Esophagus muscularis mucosa (tissue), 4 donors: Measurements from ENCODE around the gene ATXN2. TPM values are rescaled to one million over a fixed set of nuclear protein-coding genes. Genes with fewer than 3 reads are reported as not detected.

Experiments used
- DNase-seq: peaks from one replicate; pipeline ENCODE4 v3.0.0-alpha.2; 2017; ENCODE audit errors: extremely low spot score
- H3K27ac ChIP-seq, 4 donors: fragments of 200-600 bp; sonication (generic); replicated peaks in 1 of 4; 1 replicate in 3 of 4; 2 replicates in 1 of 4; pipeline ENCODE4 v1.5.1; 2016 to 2019; ENCODE audit warnings: mild to moderate bottlenecking in 1 of 4
- H3K27me3 ChIP-seq, 4 donors: fragments of 200-600 bp; sonication (generic); one replicate each; pipeline versions ENCODE4 v1.5.1 to v1.6.0; 2016 to 2019
- H3K36me3 ChIP-seq, 4 donors: fragments of 200-600 bp; sonication (generic); one replicate each; pipeline ENCODE4 v1.5.1; 2016 to 2019
- H3K4me1 ChIP-seq, 4 donors: fragments of 200-600 bp; sonication (generic); one replicate each; pipeline ENCODE4 v1.5.1; 2016 to 2019
- H3K4me3 ChIP-seq, 4 donors: fragments of 200-600 bp; sonication (generic); 1 replicate in 2 of 4; 2 replicates in 2 of 4; pipeline ENCODE4 v1.5.1; 2016 to 2019; ENCODE audit warnings: mild to moderate bottlenecking in 4 of 4, moderate library complexity in 1 of 4
- H3K9me3 ChIP-seq, 4 donors: fragments of 200-600 bp; sonication (generic); 1 replicate in 3 of 4; 2 replicates in 1 of 4; pipeline ENCODE4 v1.5.1; 2016 to 2019
- CTCF ChIP-seq, 3 experiments: fragments of 200-600 bp in 2 of 3; fragments of 450-650 bp in 1 of 3; sonication (generic) in 2 of 3; IDR thresholded peaks; one replicate each; pipeline ENCODE4 v1.5.1; 2017 to 2019; ENCODE audit warnings: antibody characterized with exemption in 3 of 3, mild to moderate bottlenecking in 2 of 3, moderate library complexity in 1 of 3
- EP300 ChIP-seq: sonication (generic); formaldehyde crosslinking; IDR thresholded peaks from one replicate; pipeline ENCODE4 v1.6.1; 2017; ENCODE audit warnings: antibody characterized with exemption
- POLR2A ChIP-seq: fragments of 450-650 bp; IDR thresholded peaks from one replicate; pipeline ENCODE4 v1.6.1; 2017; ENCODE audit warnings: antibody characterized with exemption, moderate library complexity, mild to moderate bottlenecking, low read depth
- POLR2AphosphoS5 ChIP-seq, 2 donors: sonication (generic); formaldehyde crosslinking; IDR thresholded peaks; one replicate each; pipeline ENCODE4 v1.6.1; 2017; ENCODE audit warnings: antibody characterized with exemption in 2 of 2
- WGBS: methylation state at CpG from one replicate; pipeline ENCODE4 v1.1.5; 2018; 5-methylcytosine and 5-hydroxymethylcytosine counted together
- intact Hi-C: fragments of 100-400 bp; cut with DNase I; formaldehyde crosslinking; loops from one replicate; pipeline ENCODE4 v1.15.1; 2023
- total RNA-seq, 4 donors: library from RNA; depleted of rRNA; stranded (reverse); fragments of >200 nt; gene quantifications; one replicate each; pipeline versions ENCODE4 v1.1.0 to v1.2.1, GENCODE V29; 2016

Gene ATXN2
- total RNA-seq, 4 donors from 2014 or later, result 32.0 to 57.3 (median 52.0) TPM

- no peak for DNase-seq
- Histone ChIP-seq H3K27me3 (no peaks in the 10 kb centered on the region), H3K36me3 (peaks cover 0 to 68% (median 44%) of the 10 kb centered on the region in 4 donors), H3K4me1 (peaks cover 72 to 95% (median 90%) of the 10 kb centered on the region in 4 donors), H3K9me3 (no peaks in the 10 kb centered on the region), H3K27ac (peak overlapping the region; percentile 15 to 57 (median 40)), H3K4me3 (no peak overlapping the region)
- 87% methylated on average over 7 of the region's 7 CpGs for WGBS
- intact Hi-C loops, result no loop called here
- no peak for TF ChIP-seq CTCF (IDR thresholded peaks at IDR 0.05)
- no peak for TF ChIP-seq POLR2AphosphoS5 (IDR thresholded peaks at IDR 0.05)
- no peak for TF ChIP-seq EP300
- no peak for TF ChIP-seq POLR2A
Measured at GRCh38 chr12:111443086-111443485, 156.0 kb downstream of the ATXN2 start.

- peaks cover 77 to 95% (median 91%) of the 10 kb centered on the region in 4 donors for H3K4me1 ChIP-seq
- TF ChIP-seq CTCF (IDR thresholded peaks at IDR 0.05) (no peak), POLR2AphosphoS5 (IDR thresholded peaks at IDR 0.05) (no peak), POLR2A (no peak)
- no peaks in the 10 kb centered on the region for H3K9me3 ChIP-seq
- WGBS, result 85% methylated on average over 7 of the region's 10 CpGs
- intact Hi-C loops, result no loop called here
- H3K36me3 ChIP-seq, result peaks cover 0 to 61% (median 38%) of the 10 kb centered on the region in 4 donors
- no peaks in the 10 kb centered on the region for H3K27me3 ChIP-seq
- no peak for DNase-seq
- no peak overlapping the region for H3K4me3 ChIP-seq
- peak overlapping the region; percentile 15 to 57 (median 40) for H3K27ac ChIP-seq
Measured at GRCh38 chr12:111442301-111443045, 156.6 kb downstream of the ATXN2 start.

GRCh38 chr12:111441107-111441928, 157.8 kb downstream of the ATXN2 start:
- H3K9me3 ChIP-seq, result no peaks in the 10 kb centered on the region
- H3K4me1 ChIP-seq, result peaks cover 77 to 95% (median 92%) of the 10 kb centered on the region in 4 donors
- no peaks in the 10 kb centered on the region for H3K27me3 ChIP-seq
- H3K36me3 ChIP-seq, result peaks cover 0 to 52% (median 26%) of the 10 kb centered on the region in 4 donors
- no peak for DNase-seq
- TF ChIP-seq POLR2AphosphoS5 (IDR thresholded peaks at IDR 0.05) (no peak), POLR2A (no peak), EP300 (no peak), CTCF (IDR thresholded peaks at IDR 0.05) (no peak)
- intact Hi-C loops, result no loop called here
- H3K27ac ChIP-seq, result peak overlapping the region in 1 of 4 donors; percentile 15
- no peak overlapping the region for H3K4me3 ChIP-seq
- WGBS, result 87% methylated on average over 7 of the region's 7 CpGs

- Histone ChIP-seq H3K27ac (peak overlapping the region in 1 of 4 donors; percentile 35), H3K36me3 (peaks cover 0 to 49% (median 23%) of the 10 kb centered on the region in 4 donors), H3K4me1 (peaks cover 77 to 95% (median 92%) of the 10 kb centered on the region in 4 donors), H3K27me3 (no peaks in the 10 kb centered on the region), H3K4me3 (no peak overlapping the region), H3K9me3 (no peaks in the 10 kb centered on the region)
- intact Hi-C loops, result no loop called here
- WGBS, result 85% methylated on average over 3 of the region's 3 CpGs
- TF ChIP-seq CTCF (IDR thresholded peaks at IDR 0.05), result no peak
- TF ChIP-seq EP300, result no peak
- TF ChIP-seq POLR2AphosphoS5 (IDR thresholded peaks at IDR 0.05), result no peak
- TF ChIP-seq POLR2A, result no peak
- DNase-seq, result no peak
Measured at GRCh38 chr12:111440631-111441030, 158.5 kb downstream of the ATXN2 start.
